GM12801 (cell line): Measurements from ENCODE around the gene CARD11.

Source experiments
- TF ChIP-seq, protein P1 (sequence below): IDR thresholded peaks from one replicate; pipeline ENCODE4 v1.5.1; 2011; ENCODE audit warnings: control low read depth; ENCODE audit not compliant: insufficient read length; ENCODE audit errors: extremely low read depth

CARD11 gene

DNA sequence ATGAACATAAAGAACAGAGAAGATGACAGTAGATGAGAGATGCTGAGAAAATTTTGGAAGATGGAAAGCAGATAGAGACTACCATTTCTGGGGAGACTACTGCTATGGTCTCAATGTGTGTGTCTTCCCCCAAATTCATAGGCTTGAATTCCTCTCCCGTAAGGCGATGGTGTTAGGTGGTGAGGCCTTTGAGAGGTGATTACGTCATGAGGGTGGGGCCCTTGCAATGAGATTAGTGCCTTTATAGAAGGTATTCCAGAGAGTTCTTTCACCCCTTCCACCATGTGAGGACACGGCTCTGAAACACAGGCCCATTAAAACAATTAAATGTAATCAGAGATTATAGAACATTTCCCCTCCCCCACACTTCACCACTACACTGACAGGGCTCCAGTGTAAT, 23.9 kb downstream of the CARD11 start:
- TF ChIP-seq, protein P1, sequence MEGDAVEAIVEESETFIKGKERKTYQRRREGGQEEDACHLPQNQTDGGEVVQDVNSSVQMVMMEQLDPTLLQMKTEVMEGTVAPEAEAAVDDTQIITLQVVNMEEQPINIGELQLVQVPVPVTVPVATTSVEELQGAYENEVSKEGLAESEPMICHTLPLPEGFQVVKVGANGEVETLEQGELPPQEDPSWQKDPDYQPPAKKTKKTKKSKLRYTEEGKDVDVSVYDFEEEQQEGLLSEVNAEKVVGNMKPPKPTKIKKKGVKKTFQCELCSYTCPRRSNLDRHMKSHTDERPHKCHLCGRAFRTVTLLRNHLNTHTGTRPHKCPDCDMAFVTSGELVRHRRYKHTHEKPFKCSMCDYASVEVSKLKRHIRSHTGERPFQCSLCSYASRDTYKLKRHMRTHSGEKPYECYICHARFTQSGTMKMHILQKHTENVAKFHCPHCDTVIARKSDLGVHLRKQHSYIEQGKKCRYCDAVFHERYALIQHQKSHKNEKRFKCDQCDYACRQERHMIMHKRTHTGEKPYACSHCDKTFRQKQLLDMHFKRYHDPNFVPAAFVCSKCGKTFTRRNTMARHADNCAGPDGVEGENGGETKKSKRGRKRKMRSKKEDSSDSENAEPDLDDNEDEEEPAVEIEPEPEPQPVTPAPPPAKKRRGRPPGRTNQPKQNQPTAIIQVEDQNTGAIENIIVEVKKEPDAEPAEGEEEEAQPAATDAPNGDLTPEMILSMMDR = no peak

GRCh38 chr7:3013975-3014792, 29.5 kb downstream of the CARD11 start:
- TF ChIP-seq, protein P1 = no peak

GRCh38 chr7:3011211-3011852, 32.3 kb downstream of the CARD11 start:
- TF ChIP-seq, protein P1 = no peak

- TF ChIP-seq, protein P1 = no peak
These were observed 33.5 kb downstream of the CARD11 start for GRCh38 chr7:3010161-3010560.

GRCh38 chr7:3009086-3009485, 34.6 kb downstream of the CARD11 start:
- TF ChIP-seq, protein P1 = no peak

DNA sequence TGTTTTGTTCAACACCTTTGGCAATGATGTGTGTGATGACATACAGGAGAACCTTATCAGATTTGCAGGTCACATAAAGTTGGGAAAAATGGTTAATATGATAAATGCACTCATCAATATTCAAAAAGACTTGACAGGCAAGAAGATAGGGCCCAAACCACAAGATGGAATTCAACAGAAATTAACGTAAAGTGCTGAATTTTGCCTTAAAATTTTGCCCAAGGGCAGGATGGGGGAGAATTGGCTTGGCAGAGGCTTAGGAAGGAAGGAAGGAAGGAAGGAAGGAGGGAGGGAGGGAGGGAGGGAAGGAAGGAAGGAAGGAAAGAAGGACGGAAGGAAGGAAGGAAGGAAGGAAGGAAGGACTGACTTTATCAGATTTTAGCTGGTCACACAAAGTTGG, 35.3 kb downstream of the CARD11 start:
- TF ChIP-seq, protein P1 = no peak

DNA sequence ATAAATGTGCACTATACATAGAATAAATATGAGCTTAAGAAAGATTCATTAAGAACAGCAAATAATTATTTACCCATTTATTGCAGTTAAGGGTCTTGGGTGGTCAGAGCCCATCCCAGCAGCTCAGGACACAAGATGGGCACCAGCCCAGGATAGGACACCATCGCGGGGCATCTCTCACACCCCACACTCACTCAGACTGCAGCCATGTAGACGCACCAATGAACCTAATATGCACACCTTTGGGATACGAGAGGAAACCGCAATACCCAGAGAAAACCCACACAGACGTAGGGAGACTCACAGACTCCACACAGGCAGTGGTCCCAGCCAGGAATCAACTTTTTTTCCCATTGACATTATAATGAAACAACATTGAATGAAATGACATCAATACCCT, 36.0 kb downstream of the CARD11 start:
- TF ChIP-seq, protein P1 = no peak
